ENCODE measurements around the gene RANBP3L.
"Not testable (repeated sequence)": the region's sequence is repeated elsewhere in the genome, so short reads cannot be mapped to it uniquely, and the experiment has no call there.

Gene RANBP3L

DNA sequence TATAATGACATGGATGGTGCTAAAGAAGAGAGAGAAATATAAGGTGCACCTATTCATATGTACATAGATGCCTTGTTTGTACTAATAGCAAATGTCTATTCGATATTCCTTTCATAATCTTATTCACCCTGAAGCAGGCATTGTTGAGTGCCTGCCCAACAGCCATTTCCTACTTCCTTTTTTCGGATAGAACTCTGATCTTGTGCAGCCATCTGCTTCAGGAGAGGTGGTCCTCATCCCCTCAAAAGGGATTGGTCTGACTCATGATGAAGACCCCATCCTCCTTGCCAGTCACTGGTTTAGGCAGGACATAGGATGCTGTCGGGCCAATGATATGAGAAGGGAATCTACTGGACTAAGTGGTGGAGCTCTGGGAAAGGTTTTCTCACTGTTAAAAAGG lies 8.4 kb upstream of the RANBP3L start:
- Mint-ChIP-seq H3K27ac (ENCODE audit: low read depth) (no peak overlapping the region), H3K36me3 (ENCODE audit: insufficient read depth) (peaks cover 1% of the 10 kb centered on the region), H3K9me3 (no peaks in the 10 kb centered on the region), H3K4me1 (no peaks in the 10 kb centered on the region), H3K27me3 (peaks cover 50% of the 10 kb centered on the region), H3K4me3 (no peak overlapping the region)
- DNase-seq (ENCODE audit: low spot score in 2 of 2) (no peak), ATAC-seq (replicated peaks; ENCODE audit: extremely low read depth, poor library complexity, severe bottlenecking) (no peak)

DNA sequence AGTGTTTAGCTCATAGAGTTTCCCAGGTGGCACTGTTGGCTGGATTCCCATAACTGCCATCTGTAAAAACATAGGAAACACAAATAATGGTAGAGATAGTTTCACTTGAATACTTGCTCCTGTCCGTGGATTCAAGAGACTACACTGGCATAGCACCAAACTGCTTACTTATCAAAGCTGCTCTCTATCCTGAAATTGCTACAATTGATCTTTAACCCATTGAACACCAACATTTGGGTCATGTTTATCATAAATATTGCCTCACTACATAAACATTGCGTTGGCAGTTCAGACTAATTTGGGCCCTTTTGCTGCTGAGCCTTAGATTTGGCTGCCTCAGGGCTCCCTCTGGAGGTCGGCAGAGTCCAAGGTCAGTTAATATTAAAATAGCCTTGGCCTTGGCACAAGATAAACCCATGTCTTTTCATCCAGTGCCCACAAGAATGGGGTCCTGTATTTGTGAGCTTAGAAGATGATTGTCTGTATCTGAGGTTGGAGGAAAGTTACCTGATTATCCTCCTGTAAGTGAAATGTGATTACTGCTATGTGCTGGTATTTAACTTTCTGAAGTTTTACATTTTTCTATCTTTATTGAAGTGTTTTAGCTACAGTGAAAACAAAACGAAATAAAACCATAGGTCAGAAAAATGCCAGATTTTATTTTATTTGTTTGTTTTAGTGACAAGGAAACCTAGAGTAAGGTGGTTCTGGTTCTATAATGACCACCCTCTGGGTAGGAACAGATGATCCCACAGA lies 4.0 kb upstream of the RANBP3L start:
- Mint-ChIP-seq H3K27ac (ENCODE audit: low read depth) (no peak overlapping the region), H3K4me1 (peaks cover 6% of the 10 kb centered on the region), H3K36me3 (ENCODE audit: insufficient read depth) (peaks cover 1% of the 10 kb centered on the region), H3K9me3 (no peaks in the 10 kb centered on the region), H3K27me3 (peaks cover 37% of the 10 kb centered on the region), H3K4me3 (no peak overlapping the region)
- DNase-seq (ENCODE audit: low spot score in 2 of 2) (no peak), ATAC-seq (replicated peaks; ENCODE audit: extremely low read depth, poor library complexity, severe bottlenecking) (no peak)

DNA sequence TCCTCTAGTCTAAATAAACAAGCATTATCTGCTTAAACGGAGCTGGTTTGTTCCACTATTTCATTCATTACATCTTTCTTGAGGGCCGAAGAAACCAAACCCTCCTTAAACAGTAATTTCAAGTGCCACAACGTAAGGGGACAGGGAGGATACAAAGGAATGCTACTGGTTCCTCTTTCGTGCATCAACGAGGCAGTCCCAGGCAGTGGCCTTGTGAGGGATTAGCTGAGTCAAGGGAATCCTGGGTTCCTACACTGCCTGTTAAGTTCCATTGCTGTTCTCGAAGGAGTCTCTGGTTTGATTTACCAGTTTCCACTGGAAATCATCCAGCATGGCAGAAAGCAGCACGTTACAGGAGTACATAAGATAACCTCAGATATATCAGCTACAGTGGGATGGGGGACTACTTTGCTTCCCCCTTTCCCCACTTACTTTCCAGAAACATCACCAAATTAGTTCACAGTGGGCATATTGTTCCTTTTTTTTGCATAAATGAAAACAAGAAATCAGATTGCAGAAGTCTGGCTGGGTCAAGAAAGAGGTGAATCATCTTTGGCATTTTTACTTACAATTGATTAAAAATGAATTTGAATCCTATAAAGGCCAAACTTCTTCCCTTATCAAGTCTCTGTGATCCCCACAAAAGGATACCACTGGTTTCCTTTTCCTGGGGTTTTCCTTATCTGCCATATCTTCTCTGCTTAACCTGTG lies 2.5 kb upstream of the RANBP3L start:
- no peak for DNase-seq (ENCODE audit: low spot score in 2 of 2)
- no peak overlapping the region for H3K27ac Mint-ChIP-seq (ENCODE audit: low read depth)
- peaks cover 32% of the 10 kb centered on the region for H3K27me3 Mint-ChIP-seq
- no peaks in the 10 kb centered on the region for H3K9me3 Mint-ChIP-seq
- ATAC-seq (replicated peaks; ENCODE audit: extremely low read depth, poor library complexity, severe bottlenecking) = no peak
- peaks cover 1% of the 10 kb centered on the region for H3K36me3 Mint-ChIP-seq (ENCODE audit: insufficient read depth)
- peaks cover 6% of the 10 kb centered on the region for H3K4me1 Mint-ChIP-seq
- H3K4me3 Mint-ChIP-seq = no peak overlapping the region

- Mint-ChIP-seq H3K27ac (ENCODE audit: low read depth) (no peak overlapping the region), H3K36me3 (ENCODE audit: insufficient read depth) (peaks cover 1% of the 10 kb centered on the region), H3K4me1 (peaks cover 6% of the 10 kb centered on the region), H3K4me3 (no peak overlapping the region), H3K27me3 (peaks cover 48% of the 10 kb centered on the region), H3K9me3 (no peaks in the 10 kb centered on the region)
- DNase-seq (ENCODE audit: low spot score in 2 of 2) = no peak
- ATAC-seq (replicated peaks; ENCODE audit: extremely low read depth, poor library complexity, severe bottlenecking) = no peak
These were observed 668 bp downstream of the RANBP3L start for GRCh38 chr5:36300927-36301540.

- DNase-seq (ENCODE audit: low spot score in 2 of 2) = no peak
- peaks cover 55% of the 10 kb centered on the region for H3K27me3 Mint-ChIP-seq
- H3K4me1 Mint-ChIP-seq = peaks cover 6% of the 10 kb centered on the region
- H3K36me3 Mint-ChIP-seq (ENCODE audit: insufficient read depth) = no peaks in the 10 kb centered on the region
- ATAC-seq (replicated peaks; ENCODE audit: extremely low read depth, poor library complexity, severe bottlenecking) = no peak
- H3K9me3 Mint-ChIP-seq = no peaks in the 10 kb centered on the region
- no peak overlapping the region for H3K4me3 Mint-ChIP-seq
- no peak overlapping the region for H3K27ac Mint-ChIP-seq (ENCODE audit: low read depth)
These were observed 1.3 kb downstream of the RANBP3L start for GRCh38 chr5:36300191-36300926.

DNA sequence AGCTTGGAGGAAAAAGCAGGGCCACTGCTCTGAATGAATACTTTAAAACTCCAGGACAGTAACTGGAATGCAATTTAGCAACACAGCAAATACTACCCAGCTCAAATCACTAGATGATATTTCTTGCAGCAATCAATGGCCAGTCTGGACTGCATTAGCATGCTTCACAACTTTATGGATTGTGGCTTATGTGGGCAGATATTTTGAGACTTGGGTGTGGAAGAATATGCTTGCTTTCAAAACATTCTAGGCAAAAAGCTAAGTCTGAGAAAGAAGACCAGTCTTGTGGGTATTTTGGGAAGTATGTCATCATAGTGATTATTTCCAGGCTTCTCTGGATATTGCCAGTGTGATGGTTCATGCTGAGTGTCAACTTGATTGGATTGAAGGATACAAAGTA lies 3.1 kb downstream of the RANBP3L start:
- Mint-ChIP-seq H3K4me3 (no peak overlapping the region), H3K9me3 (no peaks in the 10 kb centered on the region), H3K36me3 (ENCODE audit: insufficient read depth) (no peaks in the 10 kb centered on the region), H3K4me1 (peaks cover 6% of the 10 kb centered on the region), H3K27me3 (peaks cover 70% of the 10 kb centered on the region), H3K27ac (ENCODE audit: low read depth) (no peak overlapping the region)
- DNase-seq (ENCODE audit: low spot score in 2 of 2) (no peak), ATAC-seq (replicated peaks; ENCODE audit: extremely low read depth, poor library complexity, severe bottlenecking) (no peak)

GRCh38 chr5:36297653-36298052 lies 4.0 kb downstream of the RANBP3L start:
- ATAC-seq (replicated peaks; ENCODE audit: extremely low read depth, poor library complexity, severe bottlenecking) (no peak), DNase-seq (ENCODE audit: low spot score in 2 of 2) (no peak)
- Mint-ChIP-seq H3K27ac (ENCODE audit: low read depth) (no peak overlapping the region), H3K36me3 (ENCODE audit: insufficient read depth) (no peaks in the 10 kb centered on the region), H3K27me3 (peaks cover 70% of the 10 kb centered on the region), H3K4me1 (peaks cover 6% of the 10 kb centered on the region), H3K4me3 (no peak overlapping the region), H3K9me3 (no peaks in the 10 kb centered on the region)

- H3K4me3 Mint-ChIP-seq = no peak overlapping the region
- H3K4me1 Mint-ChIP-seq = no peaks in the 10 kb centered on the region
- DNase-seq (ENCODE audit: low spot score in 2 of 2) = no peak
- no peak for ATAC-seq (replicated peaks; ENCODE audit: extremely low read depth, poor library complexity, severe bottlenecking)
- no peak overlapping the region for H3K27ac Mint-ChIP-seq (ENCODE audit: low read depth)
- H3K27me3 Mint-ChIP-seq = peaks cover 21% of the 10 kb centered on the region
- no peaks in the 10 kb centered on the region for H3K9me3 Mint-ChIP-seq
- H3K36me3 Mint-ChIP-seq (ENCODE audit: insufficient read depth) = no peaks in the 10 kb centered on the region
These were observed 15.7 kb downstream of the RANBP3L start for GRCh38 chr5:36285837-36286615.

DNA sequence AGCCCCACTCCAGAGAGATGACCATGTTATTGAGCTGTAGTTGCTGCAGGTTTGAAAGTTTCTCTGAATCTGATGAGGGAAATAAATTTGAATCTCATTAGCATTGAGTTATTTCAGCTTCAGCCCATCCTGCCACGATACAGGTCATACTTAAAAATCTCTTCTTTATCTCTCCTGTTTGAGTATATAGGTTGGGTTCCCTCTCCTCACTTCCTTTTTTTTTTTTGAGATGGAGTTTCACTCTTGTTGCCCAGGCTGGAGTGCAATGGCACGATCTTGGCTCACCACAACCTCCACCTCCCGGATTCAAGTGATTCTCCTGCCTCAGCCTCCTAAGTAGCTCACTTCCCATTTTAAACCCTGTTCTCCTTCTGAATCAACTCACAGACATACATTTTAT lies 17.9 kb downstream of the RANBP3L start:
- H3K27ac Mint-ChIP-seq (ENCODE audit: low read depth); ATAC-seq (replicated peaks; ENCODE audit: extremely low read depth, poor library complexity, severe bottlenecking): not testable (repeated sequence)

DNA sequence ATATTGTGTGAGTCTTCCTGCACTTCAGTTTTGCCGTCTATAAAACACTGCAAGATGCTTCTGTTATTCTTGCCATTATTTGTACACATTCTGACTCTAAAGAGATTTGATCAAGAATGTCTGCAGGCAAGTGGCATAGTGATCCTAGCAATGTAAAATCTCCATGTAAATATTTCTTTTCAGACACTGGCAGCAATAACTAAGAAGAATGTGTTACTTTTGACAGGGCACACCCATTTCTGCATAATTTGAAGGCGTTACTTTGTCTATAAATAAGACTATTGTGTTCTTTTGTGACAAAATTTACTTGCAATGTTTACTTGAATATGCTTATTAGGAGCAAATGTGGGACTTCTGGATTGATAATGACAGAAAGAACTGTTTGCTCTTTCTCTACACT lies 20.1 kb downstream of the RANBP3L start:
- Mint-ChIP-seq H3K27ac (ENCODE audit: low read depth) (no peak overlapping the region), H3K4me3 (no peak overlapping the region), H3K4me1 (no peaks in the 10 kb centered on the region), H3K9me3 (no peaks in the 10 kb centered on the region), H3K27me3 (peaks cover 29% of the 10 kb centered on the region), H3K36me3 (ENCODE audit: insufficient read depth) (no peaks in the 10 kb centered on the region)
- DNase-seq (ENCODE audit: low spot score in 2 of 2) = no peak
- ATAC-seq (replicated peaks; ENCODE audit: extremely low read depth, poor library complexity, severe bottlenecking) = no peak

More for the DNA sequence above, 17.9 kb downstream of the RANBP3L start:
- H3K9me3 Mint-ChIP-seq; H3K4me1 Mint-ChIP-seq; H3K36me3 Mint-ChIP-seq (ENCODE audit: insufficient read depth); DNase-seq (ENCODE audit: low spot score in 2 of 2); H3K4me3 Mint-ChIP-seq: not testable (repeated sequence)
- peaks cover 22% of the 10 kb centered on the region for H3K27me3 Mint-ChIP-seq

DNA sequence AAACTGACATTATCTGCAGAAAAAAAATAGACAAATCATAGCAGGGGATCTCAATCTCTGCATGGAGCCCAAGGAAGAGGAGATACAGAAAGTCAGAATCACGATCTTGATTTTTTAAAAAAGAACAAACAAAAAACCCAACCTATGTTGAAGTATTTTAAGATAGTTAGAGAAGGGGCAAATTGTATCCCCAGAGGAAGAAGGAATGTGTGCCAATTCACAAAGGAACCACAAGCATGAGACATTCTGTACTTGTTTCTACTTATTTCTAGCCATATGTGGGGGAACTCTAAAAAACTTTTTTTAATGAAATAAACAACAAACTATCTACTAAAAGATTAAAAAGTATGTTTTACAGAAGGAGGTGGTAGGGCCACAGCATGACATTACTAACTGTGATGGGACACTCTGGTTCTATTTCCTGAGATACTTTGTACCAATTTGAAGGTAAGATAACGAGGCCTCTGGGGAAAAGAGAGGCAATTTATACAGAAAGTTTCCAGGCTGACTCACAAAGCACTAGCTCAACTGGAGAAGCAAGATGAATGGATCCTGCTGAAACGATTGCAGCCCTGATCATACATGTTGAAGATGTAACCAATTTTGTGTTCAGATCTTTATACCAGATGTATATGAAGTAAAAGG lies 22.5 kb downstream of the RANBP3L start:
- H3K4me1 Mint-ChIP-seq = no peaks in the 10 kb centered on the region
- no peak overlapping the region for H3K4me3 Mint-ChIP-seq
- no peak overlapping the region for H3K27ac Mint-ChIP-seq (ENCODE audit: low read depth)
- no peaks in the 10 kb centered on the region for H3K9me3 Mint-ChIP-seq
- H3K27me3 Mint-ChIP-seq = peaks cover 46% of the 10 kb centered on the region
- H3K36me3 Mint-ChIP-seq (ENCODE audit: insufficient read depth) = no peaks in the 10 kb centered on the region
- no peak for DNase-seq (ENCODE audit: low spot score in 2 of 2)
- no peak for ATAC-seq (replicated peaks; ENCODE audit: extremely low read depth, poor library complexity, severe bottlenecking)
